SK-N-MC (cell line): ENCODE data around the gene AVP.

Source experiments
- EZH2 ChIP-seq: fragments of 200-600 bp; sonication (generic); IDR thresholded peaks from one replicate; pipeline ENCODE4 v1.6.1; 2017; ENCODE audit warnings: antibody characterized with exemption
- POLR2AphosphoS5 ChIP-seq: IDR thresholded peaks from 2 replicates; pipeline ENCODE4 v1.6.1; 2012; ENCODE audit warnings: mild to moderate bottlenecking, low read depth, low read length, borderline replicate concordance

DNA sequence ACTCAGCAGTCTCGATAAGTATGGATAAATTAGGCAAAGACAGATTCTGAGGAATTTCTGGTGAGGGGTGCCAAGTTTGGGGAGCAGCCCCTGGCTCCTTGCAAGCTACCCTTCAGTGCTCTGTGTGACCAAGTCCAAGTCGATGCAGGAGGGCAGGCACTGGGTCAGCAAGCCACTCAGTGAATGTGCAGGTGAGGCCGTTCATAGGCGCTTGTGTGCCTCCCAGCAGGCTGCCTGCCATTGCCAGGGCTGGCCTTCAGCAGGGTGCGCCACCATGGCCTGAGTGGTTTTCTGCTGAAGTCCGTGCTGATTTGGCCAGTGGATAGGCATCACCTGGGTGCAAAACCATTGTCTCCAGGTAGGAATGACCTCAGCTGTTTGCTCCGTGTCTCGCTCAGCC is 44.4 kb downstream of the AVP start:
- no peak for TF ChIP-seq EZH2
- TF ChIP-seq POLR2AphosphoS5, result no peak
